ENCODE results near the gene MR1.

The MR1 gene

GRCh38 chr1:181100015-181100905, 66.5 kb downstream of the MR1 start:
- ATAC-seq (peak; percentile 45), DNase-seq (peak; percentile 39)
- peaks cover 84% of the 10 kb centered on the region for H3K4me1 Mint-ChIP-seq
- H3K36me3 Mint-ChIP-seq (ENCODE audit: low read depth), result peaks cover 7% of the 10 kb centered on the region
- no peaks in the 10 kb centered on the region for H3K9me3 Mint-ChIP-seq
- no peaks in the 10 kb centered on the region for H3K27me3 Mint-ChIP-seq
- peak overlapping the region; percentile 99 for H3K27ac Mint-ChIP-seq
- peak overlapping the region; percentile 76 for H3K4me3 Mint-ChIP-seq

- H3K27ac Mint-ChIP-seq, result peak overlapping the region; percentile 99
- DNase-seq (no peak), ATAC-seq (no peak)
- peak overlapping the region; percentile 76 for H3K4me3 Mint-ChIP-seq
- H3K9me3 Mint-ChIP-seq, result no peaks in the 10 kb centered on the region
- peaks cover 2% of the 10 kb centered on the region for H3K27me3 Mint-ChIP-seq
- peaks cover 2% of the 10 kb centered on the region for H3K36me3 Mint-ChIP-seq (ENCODE audit: low read depth)
- H3K4me1 Mint-ChIP-seq, result peaks cover 86% of the 10 kb centered on the region
Observed at GRCh38 chr1:181100934-181101333, 67.2 kb downstream of the MR1 start.

- peaks cover 85% of the 10 kb centered on the region for H3K4me1 Mint-ChIP-seq
- peaks cover 8% of the 10 kb centered on the region for H3K27me3 Mint-ChIP-seq
- ATAC-seq, result no peak
- H3K27ac Mint-ChIP-seq, result peak overlapping the region; percentile 28
- H3K4me3 Mint-ChIP-seq, result no peak overlapping the region
- no peak for DNase-seq
- H3K9me3 Mint-ChIP-seq, result no peaks in the 10 kb centered on the region
- H3K36me3 Mint-ChIP-seq (ENCODE audit: low read depth), result no peaks in the 10 kb centered on the region
Observed at GRCh38 chr1:181101581-181102226, 67.9 kb downstream of the MR1 start.

DNA sequence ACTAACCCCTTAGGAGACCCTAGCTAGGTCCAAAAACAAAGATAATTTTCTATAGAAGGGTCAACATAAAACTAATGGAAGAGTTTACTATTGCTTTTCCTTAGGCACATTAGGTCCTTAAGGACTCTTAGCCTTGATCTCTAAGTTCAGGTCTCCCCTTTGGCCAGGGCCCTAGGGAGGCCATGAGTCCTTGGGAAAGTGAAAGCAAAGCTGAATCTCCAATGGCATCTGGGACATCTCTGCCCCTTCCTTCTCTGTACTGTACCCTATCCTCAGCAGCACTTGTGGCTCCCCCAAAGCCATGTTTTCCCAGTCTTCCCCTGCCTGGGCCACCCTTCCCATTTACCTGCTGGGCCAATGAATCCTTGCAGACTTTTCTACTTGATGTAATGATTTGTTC, 69.1 kb downstream of the MR1 start:
- Mint-ChIP-seq H3K9me3 (no peaks in the 10 kb centered on the region), H3K4me3 (no peak overlapping the region), H3K36me3 (ENCODE audit: low read depth) (no peaks in the 10 kb centered on the region), H3K27me3 (peaks cover 16% of the 10 kb centered on the region), H3K27ac (no peak overlapping the region), H3K4me1 (peaks cover 83% of the 10 kb centered on the region)
- ATAC-seq, result no peak
- no peak for DNase-seq

DNA sequence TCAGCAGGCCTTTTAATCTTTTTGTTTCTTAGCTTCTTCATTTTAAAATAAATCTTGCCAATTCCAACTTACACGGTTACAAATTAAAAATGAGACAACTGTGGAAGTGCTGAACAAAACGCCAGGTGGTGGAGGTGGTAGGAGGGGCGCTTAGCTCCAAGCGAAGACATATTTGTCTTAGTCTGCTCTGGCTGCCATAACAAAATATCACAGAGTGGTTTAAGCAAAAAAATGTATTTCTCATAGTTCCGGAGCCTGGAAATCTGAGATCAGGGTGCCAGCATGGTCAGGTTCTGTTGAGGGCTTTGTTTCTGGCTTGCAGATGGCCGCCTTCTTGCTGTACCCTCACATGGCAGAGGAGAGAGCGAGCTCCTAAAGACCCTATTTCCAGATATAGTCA, 69.6 kb downstream of the MR1 start:
- no peak overlapping the region for H3K27ac Mint-ChIP-seq
- no peaks in the 10 kb centered on the region for H3K9me3 Mint-ChIP-seq
- no peak overlapping the region for H3K4me3 Mint-ChIP-seq
- DNase-seq (no peak), ATAC-seq (no peak)
- peaks cover 79% of the 10 kb centered on the region for H3K4me1 Mint-ChIP-seq
- no peaks in the 10 kb centered on the region for H3K36me3 Mint-ChIP-seq (ENCODE audit: low read depth)
- H3K27me3 Mint-ChIP-seq, result peaks cover 16% of the 10 kb centered on the region

DNA sequence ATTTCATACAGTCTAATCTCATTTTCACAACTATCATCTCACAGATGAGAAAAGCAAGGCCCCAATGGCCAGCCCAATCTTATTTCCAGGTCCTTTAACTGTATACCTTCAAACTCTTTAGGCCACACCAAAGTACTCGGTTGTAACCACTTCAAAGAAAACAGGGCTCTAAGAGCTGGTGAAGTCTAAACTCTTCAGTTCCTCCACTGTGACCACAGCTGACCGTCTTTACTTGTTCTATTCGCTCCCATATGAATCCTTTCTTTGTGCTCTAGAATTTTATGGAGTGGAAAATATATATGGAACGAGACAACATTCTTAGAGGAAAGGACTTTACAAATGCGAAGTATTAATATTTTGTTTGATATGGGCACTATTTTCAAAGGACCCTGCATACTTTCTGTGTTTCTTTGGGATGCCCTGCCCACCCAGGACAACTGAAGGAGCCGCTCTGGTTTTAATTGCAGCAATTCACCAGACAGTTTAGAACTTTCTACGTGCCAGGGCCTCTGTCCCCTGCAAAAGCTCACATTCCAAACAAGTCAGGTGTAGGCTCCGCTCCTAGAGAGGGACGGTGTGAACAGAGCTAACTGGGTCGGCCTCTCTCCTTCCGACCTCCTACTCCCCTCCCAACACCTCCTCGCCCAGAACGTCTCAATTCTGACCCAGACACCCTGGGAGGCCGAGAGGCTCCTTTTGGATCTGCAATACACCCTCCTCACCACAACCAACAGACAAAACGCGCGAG, 70.4 kb downstream of the MR1 start:
- no peaks in the 10 kb centered on the region for H3K36me3 Mint-ChIP-seq (ENCODE audit: low read depth)
- ATAC-seq, result no peak

GRCh38 chr1:181104790-181105133, 71.0 kb downstream of the MR1 start:
- H3K36me3 Mint-ChIP-seq (ENCODE audit: low read depth), result no peaks in the 10 kb centered on the region

More for the DNA sequence above, 70.4 kb downstream of the MR1 start:
- no peak for DNase-seq
- Mint-ChIP-seq H3K27ac (peak overlapping the region; percentile 61), H3K27me3 (peaks cover 16% of the 10 kb centered on the region), H3K9me3 (no peaks in the 10 kb centered on the region), H3K4me3 (peak overlapping the region; percentile 78), H3K4me1 (peaks cover 74% of the 10 kb centered on the region)

GRCh38 chr1:181105134-181106021, 71.6 kb downstream of the MR1 start:
- Mint-ChIP-seq H3K4me3 (peak overlapping the region; percentile 84), H3K4me1 (peaks cover 62% of the 10 kb centered on the region), H3K27me3 (peaks cover 16% of the 10 kb centered on the region), H3K9me3 (no peaks in the 10 kb centered on the region), H3K27ac (peak overlapping the region; percentile 89), H3K36me3 (ENCODE audit: low read depth) (no peaks in the 10 kb centered on the region)
- DNase-seq, result peak; percentile 93
- peak; percentile 78 for ATAC-seq

More at GRCh38 chr1:181104790-181105133, 71.0 kb downstream of the MR1 start:
- DNase-seq (peak; percentile 54), ATAC-seq (peak; percentile 9)
- H3K4me1 Mint-ChIP-seq, result peaks cover 68% of the 10 kb centered on the region
- peak overlapping the region; percentile 49 for H3K27ac Mint-ChIP-seq
- peak overlapping the region; percentile 78 for H3K4me3 Mint-ChIP-seq
- H3K27me3 Mint-ChIP-seq, result peaks cover 16% of the 10 kb centered on the region
- no peaks in the 10 kb centered on the region for H3K9me3 Mint-ChIP-seq

- Mint-ChIP-seq H3K4me1 (peaks cover 56% of the 10 kb centered on the region), H3K27me3 (peaks cover 16% of the 10 kb centered on the region), H3K27ac (peak overlapping the region; percentile 89), H3K36me3 (ENCODE audit: low read depth) (no peaks in the 10 kb centered on the region), H3K9me3 (no peaks in the 10 kb centered on the region), H3K4me3 (peak overlapping the region; percentile 84)
- ATAC-seq, result no peak
- DNase-seq, result no peak
Observed at GRCh38 chr1:181106022-181106312, 72.2 kb downstream of the MR1 start.

DNA sequence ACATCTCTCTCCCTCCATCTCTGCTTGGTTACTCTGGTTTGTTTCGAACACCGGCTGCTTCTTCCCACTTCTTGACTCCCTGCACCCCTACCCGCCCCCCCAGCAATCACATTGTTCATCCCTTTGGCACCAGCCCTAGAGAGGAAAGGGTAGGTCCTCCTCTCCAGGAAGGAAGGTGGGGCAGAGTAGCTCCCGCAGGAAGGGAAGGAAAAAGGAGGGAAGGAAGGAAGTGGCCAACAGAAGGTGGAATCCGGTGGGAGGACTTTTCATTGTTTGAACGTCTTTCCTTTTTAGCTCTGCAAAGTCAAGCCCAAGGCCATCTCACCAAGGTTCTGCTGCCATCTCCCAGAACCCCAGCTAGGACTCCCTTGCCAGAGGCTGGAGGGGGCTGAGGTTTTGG, 72.7 kb downstream of the MR1 start:
- H3K27me3 Mint-ChIP-seq, result peaks cover 16% of the 10 kb centered on the region
- no peaks in the 10 kb centered on the region for H3K36me3 Mint-ChIP-seq (ENCODE audit: low read depth)
- no peak for ATAC-seq
- DNase-seq, result no peak
- H3K4me3 Mint-ChIP-seq, result peak overlapping the region; percentile 84
- peaks cover 51% of the 10 kb centered on the region for H3K4me1 Mint-ChIP-seq
- H3K9me3 Mint-ChIP-seq, result no peaks in the 10 kb centered on the region
- no peak overlapping the region for H3K27ac Mint-ChIP-seq

DNA sequence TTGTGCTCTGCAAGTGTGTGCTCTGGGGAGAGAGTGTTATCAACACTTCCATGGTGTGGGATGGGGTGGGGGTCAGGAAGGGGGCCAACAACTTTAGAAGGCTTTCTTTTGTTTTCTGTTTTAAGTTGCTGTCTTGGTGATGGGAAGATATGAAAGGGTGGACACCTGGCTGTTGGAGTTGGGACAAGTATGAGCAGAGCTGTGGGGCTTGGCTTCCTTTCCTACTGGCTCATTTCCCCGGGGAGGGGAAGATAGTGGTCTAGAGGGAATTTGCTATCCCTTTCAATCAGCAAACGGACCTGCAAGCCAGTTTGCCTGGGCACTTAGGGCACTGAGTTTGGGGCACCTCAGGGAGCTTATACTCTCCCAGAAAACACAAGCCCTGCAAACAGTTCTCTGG, 73.9 kb downstream of the MR1 start:
- Mint-ChIP-seq H3K4me3 (no peak overlapping the region), H3K36me3 (ENCODE audit: low read depth) (no peaks in the 10 kb centered on the region), H3K27ac (no peak overlapping the region), H3K27me3 (peaks cover 16% of the 10 kb centered on the region), H3K9me3 (no peaks in the 10 kb centered on the region), H3K4me1 (peaks cover 43% of the 10 kb centered on the region)
- ATAC-seq (no peak), DNase-seq (no peak)

GRCh38 chr1:181108304-181108867, 74.6 kb downstream of the MR1 start:
- DNase-seq, result no peak
- Mint-ChIP-seq H3K27ac (no peak overlapping the region), H3K4me1 (peaks cover 38% of the 10 kb centered on the region), H3K9me3 (no peaks in the 10 kb centered on the region), H3K36me3 (ENCODE audit: low read depth) (no peaks in the 10 kb centered on the region), H3K4me3 (no peak overlapping the region), H3K27me3 (peaks cover 16% of the 10 kb centered on the region)
- ATAC-seq, result no peak

DNA sequence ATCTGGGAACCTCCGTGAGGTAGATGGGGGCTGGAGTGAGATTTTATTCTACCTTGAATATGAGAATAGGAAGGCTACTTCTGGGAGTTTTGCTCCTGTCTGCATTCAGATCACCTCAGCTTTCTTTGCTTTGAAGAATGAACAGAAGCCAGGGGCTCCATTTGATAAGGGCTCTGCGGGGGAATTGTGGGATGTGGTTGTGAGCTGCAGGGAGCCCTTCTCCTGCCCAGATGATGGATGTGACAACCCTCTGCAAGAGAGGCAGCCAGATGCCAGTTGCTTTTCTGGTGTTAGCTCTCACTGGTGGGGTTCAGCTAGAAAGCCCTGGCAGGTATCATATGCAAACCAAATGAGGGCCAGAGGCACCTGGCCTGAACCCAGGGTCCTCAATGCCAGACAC, 76.2 kb downstream of the MR1 start:
- Mint-ChIP-seq H3K36me3 (ENCODE audit: low read depth) (no peaks in the 10 kb centered on the region), H3K4me1 (peaks cover 26% of the 10 kb centered on the region), H3K4me3 (no peak overlapping the region), H3K27ac (no peak overlapping the region), H3K9me3 (no peaks in the 10 kb centered on the region), H3K27me3 (peaks cover 16% of the 10 kb centered on the region)
- DNase-seq (no peak), ATAC-seq (no peak)

All from activated naive CD8-positive, alpha-beta T cell treated with anti-CD3 and anti-CD28 coated beads, Interleukin-2, amount 50 U/mL, for 24 hours (primary cell).